B cell (primary cell): ENCODE results near the gene FXYD2. TPM values are rescaled to one million over a fixed set of nuclear protein-coding genes. Genes with fewer than 3 reads are reported as not detected.

Source experiments
- ATAC-seq: fragments of 200-7000 bp; cut with Tn5 transposase; one replicate; pipeline ENCODE4 v1.10.0; 2021; ENCODE audit warnings: low read depth, mild to moderate bottlenecking, moderate number of reproducible peaks, moderate library complexity
- CTCF ChIA-PET: fragments of 350-600 bp; sonication (Branson Sonifier 250); formaldehyde crosslinking; loops from one replicate; lab custom pipeline; 2021; ENCODE audit warnings: antibody characterized with exemption, inconsistent platforms; lab: Charles Lee
- POLR2A ChIA-PET: fragments of 350-600 bp; sonication (Branson Sonifier 250); formaldehyde crosslinking; loops from one replicate; lab custom pipeline; 2021; ENCODE audit warnings: antibody characterized with exemption; lab: Charles Lee
- DNase-seq: peaks from one replicate; pipeline ENCODE4 v3.0.0; 2013
- H2AFZ ChIP-seq: 2 replicates; pipeline ENCODE4 v1.6.1; 2012; ENCODE audit warnings: mild to moderate bottlenecking, low read depth, low read length; ENCODE audit not compliant: insufficient read depth, poor library complexity, severe bottlenecking
- H3K27ac ChIP-seq, 2 donors: 1 replicate in 1 of 2; 2 replicates in 1 of 2; pipeline ENCODE4 v1.5.1; 2012 to 2013; ENCODE audit warnings: low read length in 2 of 2, mild to moderate bottlenecking in 2 of 2, moderate library complexity in 1 of 2
- H3K27me3 ChIP-seq, 4 experiments: fragments of 200-600 bp in 1 of 4; sonication (generic) in 1 of 4; replicated peaks in 1 of 4; 1 replicate in 2 of 4; 2 replicates in 2 of 4; pipeline versions ENCODE4 v1.6.1 to v1.7.0; 2013 to 2016; ENCODE audit warnings: low read length in 3 of 4, mild to moderate bottlenecking in 2 of 4, mixed read lengths in 1 of 4, moderate library complexity in 1 of 4; ENCODE audit not compliant: insufficient read depth in 4 of 4, control insufficient read depth in 3 of 4; ENCODE audit errors: control extremely low read depth in 1 of 4
- H3K36me3 ChIP-seq, 2 experiments: replicated peaks in 1 of 2; 1 replicate in 1 of 2; 2 replicates in 1 of 2; pipeline versions ENCODE4 v1.6.1 to v1.7.1; 2013; ENCODE audit warnings: low read length in 1 of 2; ENCODE audit not compliant: insufficient read depth in 2 of 2, control insufficient read depth in 1 of 2; ENCODE audit errors: control extremely low read depth in 1 of 2, extremely low read depth in 1 of 2
- H3K4me1 ChIP-seq, 2 donors: fragments of 200-600 bp in 1 of 2; sonication (generic) in 1 of 2; 1 replicate in 1 of 2; 2 replicates in 1 of 2; pipeline versions ENCODE4 v1.5.1 to v1.6.1; 2013 to 2017; ENCODE audit warnings: low read length in 2 of 2; ENCODE audit not compliant: control insufficient read depth in 2 of 2, insufficient read depth in 2 of 2
- H3K4me2 ChIP-seq: replicated peaks from 2 replicates; pipeline ENCODE3; 2012; ENCODE audit warnings: mild to moderate bottlenecking, low read depth, low read length; ENCODE audit not compliant: poor library complexity, severe bottlenecking
- H3K4me3 ChIP-seq, 5 experiments: fragments of 200-600 bp in 1 of 5; sonication (generic) in 1 of 5; 1 replicate in 3 of 5; 2 replicates in 2 of 5; pipeline versions ENCODE4 v1.5.1 to v1.7.0; 2011 to 2016; ENCODE audit warnings: low read length in 4 of 5, mild to moderate bottlenecking in 4 of 5, low read depth in 2 of 5, control low read depth in 1 of 5, moderate library complexity in 1 of 5; ENCODE audit not compliant: insufficient read depth in 1 of 5; ENCODE audit errors: control extremely low read depth in 1 of 5, extremely low read depth in 1 of 5
- H3K79me2 ChIP-seq: fragments of 200-600 bp; sonication (generic); one replicate; pipeline ENCODE4 v1.6.0; 2016; ENCODE audit warnings: low read length; ENCODE audit not compliant: control insufficient read depth, insufficient read depth
- H3K9ac ChIP-seq: fragments of 200-600 bp; sonication (generic); 2 replicates; pipeline ENCODE4 v1.6.1; 2017; ENCODE audit warnings: mild to moderate bottlenecking, low read length, moderate library complexity
- H3K9me3 ChIP-seq, 3 donors: one replicate each; pipeline versions ENCODE4 v1.6.1 to v1.7.1; 2013; ENCODE audit warnings: low read length in 2 of 3; ENCODE audit not compliant: control insufficient read depth in 2 of 3, insufficient read depth in 1 of 3; ENCODE audit errors: control extremely low read depth in 1 of 3
- H4K20me1 ChIP-seq: 2 replicates; pipeline ENCODE4 v1.6.0; 2012; ENCODE audit warnings: mild to moderate bottlenecking, low read length; ENCODE audit not compliant: insufficient read depth, control insufficient read depth, poor library complexity, severe bottlenecking
- H3K27ac Mint-ChIP-seq: one replicate; pipeline ENCODE4 v1.8.0; 2021; ENCODE audit warnings: mixed read lengths
- H3K27me3 Mint-ChIP-seq: one replicate; pipeline ENCODE4 v1.8.0; 2021; ENCODE audit warnings: mixed read lengths
- H3K4me1 Mint-ChIP-seq: one replicate; pipeline ENCODE4 v1.8.0; 2021; ENCODE audit warnings: mixed read lengths
- H3K4me3 Mint-ChIP-seq: one replicate; pipeline ENCODE4 v1.8.0; 2021; ENCODE audit warnings: mixed read lengths
- H3K9me3 Mint-ChIP-seq: one replicate; pipeline ENCODE4 v1.8.0; 2022; ENCODE audit warnings: mixed read lengths; ENCODE audit not compliant: insufficient read depth
- CTCF ChIP-seq: fragments of 200-600 bp; IDR thresholded peaks from one replicate; pipeline ENCODE4 v1.8.0; 2022; ENCODE audit warnings: antibody characterized with exemption, mild to moderate bottlenecking
- EZH2 ChIP-seq: IDR thresholded peaks from 2 replicates; pipeline ENCODE4 v1.6.1; 2012; ENCODE audit warnings: borderline replicate concordance, low read depth, mild to moderate bottlenecking, moderate library complexity, low read length; ENCODE audit not compliant: insufficient read depth, poor library complexity, severe bottlenecking
- WGBS: methylation state at CpG from one replicate; pipeline ENCODE4 v1.1.5; 2013; ENCODE audit warnings: missing lambda C conversion rate; ENCODE audit not compliant: insufficient coverage; 5-methylcytosine and 5-hydroxymethylcytosine counted together
- intact Hi-C: fragments of 100-400 bp; cut with micrococcal nuclease; formaldehyde crosslinking; loops from one replicate; pipeline ENCODE4 v1.10.0; 2022
- polyA plus RNA-seq: library from polyadenylated mRNA; depleted of rRNA; stranded (reverse); fragments of >200 nt; gene quantifications from 2 replicates; pipeline ENCODE4 v1.2.3, GENCODE V29; 2012
- total RNA-seq, 2 donors: library from RNA; stranded (reverse); fragments of 120-200 nt in 1 of 2; gene quantifications; 1 replicate in 1 of 2; 2 replicates in 1 of 2; pipeline versions ENCODE4 v1.2.3 to v1.2.4, GENCODE V29; 2013 to 2022

Gene FXYD2
- total and polyA plus RNA-seq, 2 donors (not counting 1 experiment from before 2014, with no cell fraction given), result 0.61 to 19.5 TPM

DNA sequence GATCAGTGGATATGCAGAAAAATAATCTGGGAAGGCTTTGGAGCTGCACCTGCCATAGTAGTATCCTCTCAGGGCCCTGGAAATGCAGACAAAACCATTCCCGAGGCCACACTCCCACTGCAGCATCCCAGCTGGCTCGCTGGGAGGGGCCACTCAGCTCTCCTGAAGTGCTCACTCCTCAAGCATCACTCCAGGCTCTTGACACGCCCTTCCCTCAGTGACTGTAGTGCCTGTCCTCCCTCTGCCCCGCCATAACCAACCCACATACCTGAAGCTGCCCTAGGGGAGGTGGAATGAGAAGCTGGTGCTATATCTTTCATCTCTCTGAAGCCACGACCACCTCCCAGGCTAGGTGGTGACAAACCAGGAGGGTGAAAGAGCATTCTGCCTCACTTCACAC is 32.3 kb downstream of the FXYD2 start:
- Histone ChIP-seq H4K20me1 (peaks cover 9% of the 10 kb centered on the region), H3K27ac (no peak overlapping the region), H3K9ac (no peak overlapping the region), H3K27me3 (peaks cover 0 to 51% (median 33%) of the 10 kb centered on the region in 4 experiments), H3K79me2 (no peaks in the 10 kb centered on the region), H3K9me3 (peaks cover 0 to 9% (median 0%) of the 10 kb centered on the region in 3 donors), H2AFZ (no peak overlapping the region), H3K36me3 (no peaks in the 10 kb centered on the region), H3K4me2 (no peak overlapping the region), H3K4me1 (peaks cover 21 to 30% of the 10 kb centered on the region in 2 donors), H3K4me3 (no peak overlapping the region)
- DNase-seq, result no peak
- ChIA-PET CTCF (interaction anchor here (1.6 kb wide), 1 partner anchor 15 kb away, joined by 7 read pairs; no protein-coding TSS in a partner anchor), POLR2A (no interaction called here)
- peaks cover 72% of the 10 kb centered on the region for H3K27me3 Mint-ChIP-seq
- WGBS, result 68% methylated on average over 2 of the region's 5 CpGs
- H3K4me3 Mint-ChIP-seq, result no peak overlapping the region
- no peak for ATAC-seq
- TF ChIP-seq EZH2, result no peak
- TF ChIP-seq CTCF, result no peak
- H3K27ac Mint-ChIP-seq, result no peak overlapping the region
- no peaks in the 10 kb centered on the region for H3K9me3 Mint-ChIP-seq
- intact Hi-C loops, result no loop called here
- H3K4me1 Mint-ChIP-seq, result peaks cover 16% of the 10 kb centered on the region

DNA sequence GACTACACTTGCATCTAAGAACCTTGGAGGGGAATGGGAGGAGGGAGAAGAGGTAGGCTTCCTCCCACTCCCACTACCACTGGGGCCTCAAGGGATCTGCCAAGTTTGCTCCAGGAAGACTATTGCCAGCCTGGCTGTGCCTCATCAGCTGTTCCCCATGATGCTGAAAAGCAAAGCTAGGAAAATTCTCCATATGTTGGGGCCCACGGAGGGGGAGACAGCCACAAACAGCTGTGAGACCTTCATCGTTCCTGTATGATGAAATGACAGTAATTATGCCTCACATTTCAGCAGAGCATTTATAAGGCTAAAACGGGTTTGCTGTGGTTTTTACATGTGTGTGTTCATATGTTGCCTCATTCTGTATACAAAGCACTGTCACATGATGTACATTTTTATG is 34.3 kb downstream of the FXYD2 start:
- Histone ChIP-seq H3K9me3 (no peaks in the 10 kb centered on the region), H3K27me3 (peaks cover 0 to 37% (median 27%) of the 10 kb centered on the region in 4 experiments), H3K79me2 (no peaks in the 10 kb centered on the region), H3K36me3 (no peaks in the 10 kb centered on the region), H3K9ac (no peak overlapping the region), H4K20me1 (no peaks in the 10 kb centered on the region), H3K4me1 (peaks cover 7 to 10% of the 10 kb centered on the region in 2 donors), H2AFZ (no peak overlapping the region), H3K4me3 (no peak overlapping the region), H3K4me2 (no peak overlapping the region), H3K27ac (no peak overlapping the region)
- H3K4me1 Mint-ChIP-seq, result peaks cover 5% of the 10 kb centered on the region
- TF ChIP-seq CTCF (no peak), EZH2 (no peak)
- H3K27ac Mint-ChIP-seq, result no peak overlapping the region
- no peak for ATAC-seq
- no CpG with 5 or more reads among the region's 3 CpGs for WGBS
- DNase-seq, result no peak
- POLR2A ChIA-PET, result no interaction called here
- peaks cover 78% of the 10 kb centered on the region for H3K27me3 Mint-ChIP-seq
- no peaks in the 10 kb centered on the region for H3K9me3 Mint-ChIP-seq
- no peak overlapping the region for H3K4me3 Mint-ChIP-seq
- CTCF ChIA-PET, result no interaction called here
- intact Hi-C loops, result no loop called here
